ENCODE data around the gene RASSF5. TPM values are rescaled to one million over a fixed set of nuclear protein-coding genes. Genes with fewer than 3 reads are reported as not detected.

RASSF5 gene
- polyA plus RNA-seq, 1 of the 3 experiments (the other 2 are of a cell fraction), result 2.2 TPM

- no peak overlapping the region for H3K4me3 ChIP-seq (ENCODE audit: low read depth in 2 of 2, low read length in 1 of 2)
- ChIA-PET CTCF (interaction anchor here (0.9 to 1.6 kb wide), 4 partner anchors 23 to 146 kb away, joined by 3 to 5 read pairs (median 4); no protein-coding TSS in a partner anchor), POLR2A (no interaction called here)
- no peak overlapping the region for H2AFZ ChIP-seq (ENCODE audit: low read depth)
- H3K4me2 ChIP-seq, result no peak overlapping the region
- peaks cover 1 to 9% of the 10 kb centered on the region in 2 experiments; a peak in 2 of 4 replicates for H3K4me1 ChIP-seq (ENCODE audit: control insufficient read depth in 1 of 2, insufficient read depth in 2 of 2, low read depth in 1 of 2, low read length in 1 of 2)
- H3K27ac ChIP-seq (ENCODE audit: low read depth in 2 of 2, low read length in 1 of 2), result no peak overlapping the region
- no peaks in the 10 kb centered on the region for H3F3A ChIP-seq (replicated peaks; ENCODE audit: insufficient read depth)
- no peaks in the 10 kb centered on the region for H3K79me2 ChIP-seq (ENCODE audit: insufficient read depth)
- H3K36me3 ChIP-seq (replicated peaks in 1 of 2; ENCODE audit: control insufficient read depth in 1 of 2, insufficient read depth in 2 of 2, low read length in 1 of 2), result peaks cover 0 to 11% of the 10 kb centered on the region in 2 experiments
- H3K9ac ChIP-seq, result no peak overlapping the region
- H3K27me3 ChIP-seq (ENCODE audit: insufficient read depth), result no peaks in the 10 kb centered on the region
- WGBS (ENCODE audit: low lambda C conversion rate), result 96% methylated on average over 4 of the region's 10 CpGs
- H3K9me3 ChIP-seq, result no peaks in the 10 kb centered on the region
- DNase-seq, result no peak
- H4K20me1 ChIP-seq (ENCODE audit: insufficient read depth), result no peaks in the 10 kb centered on the region
- H3K9me2 ChIP-seq, result no peaks in the 10 kb centered on the region
- TF ChIP-seq USF2 (IDR thresholded peaks at IDR 0.05; ENCODE audit: borderline replicate concordance, low read depth, low read length), result no peak
- no peak for TF ChIP-seq MXI1 (IDR thresholded peaks at IDR 0.05; ENCODE audit: low read depth, low read length)
- TF ChIP-seq SMC3 (IDR thresholded peaks at IDR 0.05; ENCODE audit: low read depth, low read length), result no peak
Observed at GRCh38 chr1:206484901-206485300, 22.4 kb upstream of the RASSF5 start.

DNA sequence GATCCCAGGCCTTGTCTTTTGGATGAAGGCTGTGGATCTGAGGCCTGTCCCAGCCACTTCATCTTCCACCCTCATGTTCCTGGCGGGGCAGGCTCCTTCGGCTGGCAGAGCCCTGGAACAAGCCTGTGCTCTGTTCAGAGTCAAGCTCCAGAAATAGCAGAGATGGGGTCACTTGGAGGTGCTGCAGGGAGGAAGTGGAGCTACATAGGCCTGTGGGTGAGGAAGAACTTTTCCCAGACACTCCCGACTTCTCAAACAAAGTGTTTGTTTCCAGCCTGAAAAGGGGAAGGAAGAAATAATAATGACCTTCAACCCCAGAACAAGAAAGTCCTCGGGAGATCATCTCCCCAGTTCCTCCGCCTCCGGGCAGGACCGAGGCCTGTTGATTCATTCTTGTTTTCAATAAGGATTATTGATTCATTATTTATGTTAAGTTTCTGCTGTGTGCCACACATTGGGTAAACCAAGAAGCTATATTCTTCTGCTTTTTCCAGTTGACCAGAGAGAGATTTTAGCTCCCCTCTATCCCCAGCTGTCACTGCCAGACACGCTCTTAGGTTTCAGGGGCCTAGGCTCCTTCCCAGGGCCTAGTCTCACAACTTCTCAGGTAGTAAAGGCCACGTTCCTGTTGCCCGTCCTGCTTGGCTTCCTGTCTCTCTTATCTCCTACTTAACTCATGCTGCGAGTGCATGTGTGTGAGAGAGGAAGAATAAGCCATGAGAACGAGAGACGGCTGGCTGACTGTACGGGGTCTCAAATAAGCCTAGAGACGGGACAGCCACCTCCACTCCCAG, 20.1 kb upstream of the RASSF5 start:
- Histone ChIP-seq H3F3A (replicated peaks; ENCODE audit: insufficient read depth) (no peaks in the 10 kb centered on the region), H3K4me1 (ENCODE audit: control insufficient read depth in 1 of 2, insufficient read depth in 2 of 2, low read depth in 1 of 2, low read length in 1 of 2) (peaks cover 0 to 17% of the 10 kb centered on the region in 2 experiments; a peak in 2 of 4 replicates), H2AFZ (ENCODE audit: low read depth) (no peak overlapping the region), H3K4me2 (no peak overlapping the region), H4K20me1 (ENCODE audit: insufficient read depth) (no peaks in the 10 kb centered on the region), H3K4me3 (ENCODE audit: low read depth in 2 of 2, low read length in 1 of 2) (no peak overlapping the region), H3K27me3 (ENCODE audit: insufficient read depth) (no peaks in the 10 kb centered on the region), H3K27ac (ENCODE audit: low read depth in 2 of 2, low read length in 1 of 2) (no peak overlapping the region), H3K79me2 (ENCODE audit: insufficient read depth) (no peaks in the 10 kb centered on the region), H3K9ac (no peak overlapping the region), H3K9me3 (no peaks in the 10 kb centered on the region), H3K36me3 (replicated peaks in 1 of 2; ENCODE audit: control insufficient read depth in 1 of 2, insufficient read depth in 2 of 2, low read length in 1 of 2) (peaks cover 6 to 11% of the 10 kb centered on the region in 2 experiments), H3K9me2 (no peaks in the 10 kb centered on the region)
- ChIA-PET CTCF (interaction anchor here (8.1 kb wide), 2 partner anchors 7 to 96 kb away, joined by 103 to 231 read pairs; no protein-coding TSS in a partner anchor), POLR2A (no interaction called here)
- no peak for DNase-seq
- TF ChIP-seq SIN3A (IDR thresholded peaks at IDR 0.05; ENCODE audit: borderline replicate concordance, low read depth, low read length) (no peak), NRF1 (IDR thresholded peaks at IDR 0.05; ENCODE audit: low read depth, low read length) (no peak), TCF12 (IDR thresholded peaks at IDR 0.05) (no peak), MEF2A (IDR thresholded peaks at IDR 0.05; ENCODE audit: borderline replicate concordance, low read depth) (no peak), CHD2 (IDR thresholded peaks at IDR 0.05; ENCODE audit: low read length, partially characterized antibody) (no peak), REST (IDR thresholded peaks at IDR 0.05; ENCODE audit: low read depth, low read length) (no peak), FOXM1 (IDR thresholded peaks at IDR 0.05; ENCODE audit: low read depth) (no peak), RXRA (IDR thresholded peaks at IDR 0.05; ENCODE audit: borderline replicate concordance, low read depth) (no peak), FOSL2 (IDR thresholded peaks at IDR 0.05; ENCODE audit: borderline replicate concordance, low read depth) (no peak), GATA2 (CRISPR knock-in tag; IDR thresholded peaks at IDR 0.05) (no peak), MXI1 (IDR thresholded peaks at IDR 0.05; ENCODE audit: low read depth, low read length) (no peak), SMC3 (IDR thresholded peaks at IDR 0.05; ENCODE audit: low read depth, low read length) (no peak), NFIC (IDR thresholded peaks at IDR 0.05; ENCODE audit: borderline replicate concordance) (no peak), FOXJ3 (CRISPR knock-in tag; IDR thresholded peaks at IDR 0.05) (no peak), YY1 (IDR thresholded peaks at IDR 0.05; ENCODE audit: low read depth) (no peak), POLR2AphosphoS5 (IDR thresholded peaks at IDR 0.05; ENCODE audit: low read depth, low read length) (no peak), RAD21 (IDR thresholded peaks at IDR 0.05; ENCODE audit: low read length) (no peak)
- TF ChIP-seq, protein P1, sequence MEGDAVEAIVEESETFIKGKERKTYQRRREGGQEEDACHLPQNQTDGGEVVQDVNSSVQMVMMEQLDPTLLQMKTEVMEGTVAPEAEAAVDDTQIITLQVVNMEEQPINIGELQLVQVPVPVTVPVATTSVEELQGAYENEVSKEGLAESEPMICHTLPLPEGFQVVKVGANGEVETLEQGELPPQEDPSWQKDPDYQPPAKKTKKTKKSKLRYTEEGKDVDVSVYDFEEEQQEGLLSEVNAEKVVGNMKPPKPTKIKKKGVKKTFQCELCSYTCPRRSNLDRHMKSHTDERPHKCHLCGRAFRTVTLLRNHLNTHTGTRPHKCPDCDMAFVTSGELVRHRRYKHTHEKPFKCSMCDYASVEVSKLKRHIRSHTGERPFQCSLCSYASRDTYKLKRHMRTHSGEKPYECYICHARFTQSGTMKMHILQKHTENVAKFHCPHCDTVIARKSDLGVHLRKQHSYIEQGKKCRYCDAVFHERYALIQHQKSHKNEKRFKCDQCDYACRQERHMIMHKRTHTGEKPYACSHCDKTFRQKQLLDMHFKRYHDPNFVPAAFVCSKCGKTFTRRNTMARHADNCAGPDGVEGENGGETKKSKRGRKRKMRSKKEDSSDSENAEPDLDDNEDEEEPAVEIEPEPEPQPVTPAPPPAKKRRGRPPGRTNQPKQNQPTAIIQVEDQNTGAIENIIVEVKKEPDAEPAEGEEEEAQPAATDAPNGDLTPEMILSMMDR (IDR thresholded peaks at IDR 0.05), result no peak
- WGBS (ENCODE audit: low lambda C conversion rate), result 93% methylated on average over 15 of the region's 15 CpGs
